WI38 (cell line): ENCODE data around the gene PREX1.

Experiments used
- H3K4me3 ChIP-seq: 2 replicates; pipeline ENCODE4 v1.5.1; 2011; ENCODE audit warnings: low read depth, mild to moderate bottlenecking, control low read depth, low read length
- TF ChIP-seq, protein P1 (sequence below): IDR thresholded peaks from 2 replicates; pipeline ENCODE4 v1.5.1; 2012; ENCODE audit warnings: low read depth, mild to moderate bottlenecking, control low read depth, low read length

The PREX1 gene

DNA sequence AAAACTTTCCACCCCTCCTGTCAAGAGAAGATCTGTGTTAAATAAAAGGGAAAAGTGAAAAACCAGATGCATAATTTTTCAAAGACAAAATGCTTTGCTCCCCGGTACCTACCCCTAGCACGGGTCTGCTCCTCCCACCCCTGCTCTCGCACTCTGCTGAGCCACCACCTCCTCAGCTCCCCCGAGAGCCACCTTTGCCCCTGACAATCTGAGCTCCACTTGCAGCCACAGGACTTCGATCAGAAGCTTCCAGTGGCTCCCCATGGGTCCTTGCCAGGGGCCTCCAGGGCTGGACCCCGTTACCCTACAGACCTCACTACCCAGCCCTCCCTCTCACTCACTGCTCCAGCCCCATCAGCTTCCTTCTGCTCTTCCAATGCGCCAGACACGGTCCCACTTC lies 171.7 kb downstream of the PREX1 start:
- H3K4me3 ChIP-seq: no peak overlapping the region
- TF ChIP-seq, protein P1, sequence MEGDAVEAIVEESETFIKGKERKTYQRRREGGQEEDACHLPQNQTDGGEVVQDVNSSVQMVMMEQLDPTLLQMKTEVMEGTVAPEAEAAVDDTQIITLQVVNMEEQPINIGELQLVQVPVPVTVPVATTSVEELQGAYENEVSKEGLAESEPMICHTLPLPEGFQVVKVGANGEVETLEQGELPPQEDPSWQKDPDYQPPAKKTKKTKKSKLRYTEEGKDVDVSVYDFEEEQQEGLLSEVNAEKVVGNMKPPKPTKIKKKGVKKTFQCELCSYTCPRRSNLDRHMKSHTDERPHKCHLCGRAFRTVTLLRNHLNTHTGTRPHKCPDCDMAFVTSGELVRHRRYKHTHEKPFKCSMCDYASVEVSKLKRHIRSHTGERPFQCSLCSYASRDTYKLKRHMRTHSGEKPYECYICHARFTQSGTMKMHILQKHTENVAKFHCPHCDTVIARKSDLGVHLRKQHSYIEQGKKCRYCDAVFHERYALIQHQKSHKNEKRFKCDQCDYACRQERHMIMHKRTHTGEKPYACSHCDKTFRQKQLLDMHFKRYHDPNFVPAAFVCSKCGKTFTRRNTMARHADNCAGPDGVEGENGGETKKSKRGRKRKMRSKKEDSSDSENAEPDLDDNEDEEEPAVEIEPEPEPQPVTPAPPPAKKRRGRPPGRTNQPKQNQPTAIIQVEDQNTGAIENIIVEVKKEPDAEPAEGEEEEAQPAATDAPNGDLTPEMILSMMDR: no peak

DNA sequence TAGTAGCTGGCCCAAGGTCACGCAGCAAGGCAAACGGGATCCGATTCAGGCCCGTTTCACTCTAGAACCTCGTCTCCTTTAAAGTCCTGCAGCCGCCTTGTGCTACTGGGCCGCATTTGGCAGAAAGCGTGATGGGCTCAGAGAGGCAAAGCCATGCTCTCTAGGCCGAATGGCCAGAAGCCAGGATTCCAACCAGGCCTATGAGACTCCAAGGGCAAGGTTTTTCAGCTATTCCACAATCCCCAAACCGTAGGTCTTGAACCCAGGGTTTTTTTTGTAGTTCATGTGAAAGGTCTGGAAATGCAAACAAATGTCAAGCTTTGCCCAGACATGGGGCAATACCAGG lies 174.1 kb downstream of the PREX1 start:
- no peak overlapping the region for H3K4me3 ChIP-seq
- TF ChIP-seq, protein P1: no peak

DNA sequence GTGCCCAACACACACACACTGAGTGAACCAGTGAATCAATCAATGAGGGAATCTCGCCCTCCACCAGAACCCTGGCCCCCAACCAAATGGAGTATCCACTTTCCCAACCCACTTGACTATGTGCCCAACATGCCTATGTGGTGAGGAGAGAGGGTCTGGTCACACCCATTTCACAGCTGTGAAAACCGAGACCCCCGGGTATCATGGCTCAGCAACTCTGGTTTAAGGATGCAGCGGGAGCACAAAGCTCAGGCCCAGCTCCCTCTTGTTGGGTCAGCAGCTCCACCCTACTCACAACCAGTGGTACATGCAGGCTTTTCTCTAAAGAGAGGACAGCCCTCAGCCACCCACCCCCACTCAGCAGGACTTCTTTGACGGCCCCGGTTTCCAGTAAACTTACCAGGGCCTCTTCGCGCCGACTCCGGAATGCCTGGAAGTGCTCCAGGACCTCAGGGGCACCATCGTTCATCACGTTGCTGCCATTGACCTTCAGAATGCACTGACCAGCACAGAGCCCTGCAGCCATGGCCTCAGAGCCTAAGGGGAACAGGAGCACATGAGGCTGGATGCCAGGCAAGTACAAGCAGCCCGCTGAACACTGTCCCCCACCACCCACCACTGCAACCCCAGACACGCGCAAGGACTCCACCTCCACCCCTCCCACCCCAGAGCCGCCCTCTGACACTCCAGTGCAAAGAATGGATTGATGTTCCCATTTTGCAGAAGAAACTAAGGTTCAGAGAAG lies 174.7 kb downstream of the PREX1 start:
- TF ChIP-seq, protein P1: no peak
- H3K4me3 ChIP-seq: no peak overlapping the region

DNA sequence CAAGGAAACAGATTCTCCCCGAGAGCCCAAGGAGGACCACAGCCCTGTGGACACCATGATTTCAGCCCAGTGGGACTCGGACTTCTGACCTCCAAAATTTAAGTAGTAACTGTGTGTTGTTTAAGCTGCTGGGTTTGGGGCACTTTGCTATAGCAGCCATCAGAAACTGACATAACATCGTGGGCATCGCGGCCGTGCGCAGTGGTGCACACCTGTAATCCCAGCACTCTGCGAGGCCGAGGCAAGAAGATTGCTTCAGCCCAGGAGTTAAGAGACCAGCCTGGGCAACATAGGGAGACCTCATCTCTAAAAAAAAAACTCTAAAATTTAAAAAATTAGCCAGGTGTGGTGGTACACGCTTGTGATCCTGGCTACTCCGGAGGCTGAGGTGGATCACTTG lies 175.8 kb downstream of the PREX1 start:
- TF ChIP-seq, protein P1: no peak
- H3K4me3 ChIP-seq: no peak overlapping the region

DNA sequence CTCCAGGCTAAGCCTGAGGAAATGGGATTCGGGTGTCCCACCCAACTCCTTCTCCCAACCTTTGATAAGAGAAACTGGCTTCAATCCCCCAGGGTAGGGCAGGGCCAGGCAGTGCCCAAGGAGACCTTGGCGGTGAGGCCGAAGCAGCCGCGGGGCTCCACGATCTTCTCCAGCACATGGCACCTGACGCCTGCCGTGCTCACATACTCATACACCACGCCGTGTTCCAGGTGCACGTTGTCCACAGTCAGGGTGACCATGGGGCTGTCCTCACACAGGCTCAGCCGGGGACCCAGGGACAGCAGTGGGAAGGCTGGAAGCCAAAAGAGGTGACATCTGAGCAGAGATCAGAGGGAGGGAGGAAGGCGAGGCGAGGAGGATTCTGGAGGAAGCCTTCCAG lies 176.5 kb downstream of the PREX1 start:
- no peak overlapping the region for H3K4me3 ChIP-seq
- TF ChIP-seq, protein P1: no peak

DNA sequence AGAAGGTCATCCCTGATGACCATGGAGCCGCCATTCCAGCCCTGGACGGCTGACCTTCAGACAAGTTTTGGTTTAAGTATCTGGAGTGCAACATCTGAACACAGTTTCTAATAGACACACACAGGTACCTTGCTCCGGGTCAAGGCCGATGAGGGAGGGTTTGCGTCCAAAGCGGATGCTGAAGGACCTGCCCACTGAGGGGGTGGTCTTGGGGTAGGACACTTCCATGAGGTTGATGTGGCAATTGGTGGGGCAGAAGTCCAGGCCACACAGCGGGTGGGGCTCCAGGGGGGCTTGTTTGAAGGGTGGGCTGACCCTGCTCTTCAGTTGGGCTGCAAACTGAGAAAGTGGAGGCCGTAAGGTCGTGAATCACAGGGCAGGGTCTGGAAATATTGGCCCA lies 177.9 kb downstream of the PREX1 start:
- H3K4me3 ChIP-seq: no peak overlapping the region
- TF ChIP-seq, protein P1: no peak

DNA sequence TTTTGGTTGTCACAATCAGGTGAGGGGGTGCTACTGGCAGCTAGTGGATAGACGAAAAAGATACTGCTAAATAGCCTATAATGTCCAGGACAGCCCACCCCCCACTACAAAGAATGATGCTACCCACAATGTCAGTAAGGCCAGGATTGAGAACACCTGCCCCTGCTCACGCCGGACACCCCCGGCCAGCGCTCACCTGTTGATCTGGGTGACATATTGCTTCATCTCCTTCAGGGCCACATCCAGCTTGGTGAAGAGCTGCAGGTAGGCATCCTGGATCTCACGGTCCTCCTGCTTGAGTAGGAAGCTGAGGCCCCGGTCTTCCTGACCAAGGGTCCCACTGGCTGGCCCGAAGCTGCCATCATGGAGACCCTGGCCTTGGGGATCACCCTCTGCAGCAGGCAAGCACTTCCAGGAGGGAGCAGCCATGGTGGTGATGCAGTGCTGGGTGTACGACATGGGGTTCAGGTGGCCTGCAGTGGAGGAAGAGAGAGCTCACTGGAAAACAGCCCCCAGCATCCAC lies 178.6 kb downstream of the PREX1 start:
- no peak overlapping the region for H3K4me3 ChIP-seq
- TF ChIP-seq, protein P1: no peak
